GOT3 (cell line): ENCODE results near the gene KLF13.

Experiments used
- DNase-seq: peaks from one replicate; lab custom pipeline; 2025; ENCODE audit warnings: mixed read lengths; lab: John Stamatoyannopoulos, UW

The KLF13 gene

DNA sequence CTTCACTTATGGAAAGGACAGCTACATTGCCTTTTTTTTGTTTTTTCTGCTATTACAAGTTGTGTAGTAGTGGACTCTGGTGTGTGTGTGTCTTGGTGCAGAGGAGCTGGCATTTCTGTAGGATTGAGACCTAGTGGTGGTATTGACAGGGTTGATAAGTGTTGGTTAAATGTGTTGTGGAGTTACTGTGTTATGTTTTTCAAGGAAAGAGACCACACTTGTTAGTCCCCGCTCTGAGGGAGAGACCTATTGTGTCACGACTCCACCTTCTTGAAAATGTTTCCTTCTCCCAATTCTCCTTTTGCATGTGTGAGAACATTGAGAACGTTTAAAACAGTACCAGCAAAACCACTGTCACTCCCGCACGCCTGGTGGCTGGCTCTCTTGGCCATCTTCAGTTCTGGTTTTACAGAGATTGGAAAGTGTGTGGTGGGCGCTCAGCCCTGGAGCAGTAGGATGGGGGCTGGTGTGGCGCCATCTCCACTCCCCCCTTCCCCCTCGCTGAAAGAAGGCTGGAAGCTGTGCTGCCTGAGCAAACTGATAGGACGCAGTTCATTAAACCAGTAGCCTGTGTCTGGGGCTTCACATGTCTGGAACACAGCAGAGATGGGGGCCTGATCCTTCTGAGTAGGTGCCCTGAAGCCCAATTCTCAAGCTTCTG, 5.5 kb downstream of the KLF13 start:
- DNase-seq: no peak

DNA sequence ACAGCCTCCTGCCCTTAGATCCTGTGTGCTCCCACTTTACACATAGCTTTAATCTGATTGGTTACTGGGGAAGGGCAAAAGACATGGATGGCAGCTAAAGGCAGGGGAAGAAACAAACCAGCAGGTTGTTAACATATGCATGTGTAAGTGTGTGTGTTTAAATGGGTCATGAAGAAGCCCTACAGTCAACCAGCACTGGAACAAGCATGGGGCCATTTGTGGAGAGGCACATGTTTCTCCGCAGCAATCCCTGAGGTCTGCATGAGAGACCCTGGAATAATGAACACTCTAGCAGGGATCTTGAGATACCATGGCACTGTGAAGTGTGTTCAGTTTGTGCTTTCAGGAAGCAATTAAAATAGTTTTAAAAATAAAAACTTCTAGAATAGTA, 6.0 kb downstream of the KLF13 start:
- DNase-seq: no peak

DNA sequence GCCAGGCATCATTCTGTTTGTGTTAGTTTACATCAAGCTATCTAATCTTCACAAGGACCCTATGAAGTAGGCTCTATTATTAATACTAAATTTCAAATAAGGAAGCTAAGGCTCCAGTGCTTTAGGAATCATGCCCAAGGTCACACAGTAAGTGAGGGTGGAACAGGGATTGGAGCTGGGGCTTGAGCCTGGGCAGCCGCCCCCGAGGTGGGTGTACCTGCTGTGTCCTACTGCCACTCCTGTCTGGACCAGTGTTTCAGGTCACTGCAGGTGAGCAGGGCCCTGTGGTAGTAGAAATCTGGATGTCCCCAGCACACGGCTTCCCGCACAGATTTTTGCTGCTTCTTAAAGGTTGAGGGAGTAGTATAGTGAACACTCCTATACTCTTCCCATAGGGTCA, 6.5 kb downstream of the KLF13 start:
- no peak for DNase-seq

DNA sequence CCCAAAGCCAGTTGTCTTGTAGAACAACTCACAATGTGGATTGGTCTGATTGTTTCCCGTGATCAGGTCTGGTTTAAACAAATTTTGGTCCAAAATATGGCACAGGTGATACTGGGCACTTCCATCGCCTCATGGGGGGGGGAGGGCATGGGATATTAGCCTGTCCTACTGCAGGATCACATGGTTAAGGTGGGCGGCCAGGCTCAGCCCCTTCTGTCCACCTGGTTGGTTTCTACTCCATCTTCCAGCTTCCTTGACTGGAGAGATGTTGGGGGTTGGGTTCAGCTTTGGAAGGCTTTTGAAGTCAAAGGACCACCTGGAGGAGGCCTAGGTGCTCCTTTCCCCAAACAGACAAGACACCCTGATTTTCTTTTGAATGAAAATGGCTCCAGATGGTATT, 7.2 kb downstream of the KLF13 start:
- DNase-seq: no peak

DNA sequence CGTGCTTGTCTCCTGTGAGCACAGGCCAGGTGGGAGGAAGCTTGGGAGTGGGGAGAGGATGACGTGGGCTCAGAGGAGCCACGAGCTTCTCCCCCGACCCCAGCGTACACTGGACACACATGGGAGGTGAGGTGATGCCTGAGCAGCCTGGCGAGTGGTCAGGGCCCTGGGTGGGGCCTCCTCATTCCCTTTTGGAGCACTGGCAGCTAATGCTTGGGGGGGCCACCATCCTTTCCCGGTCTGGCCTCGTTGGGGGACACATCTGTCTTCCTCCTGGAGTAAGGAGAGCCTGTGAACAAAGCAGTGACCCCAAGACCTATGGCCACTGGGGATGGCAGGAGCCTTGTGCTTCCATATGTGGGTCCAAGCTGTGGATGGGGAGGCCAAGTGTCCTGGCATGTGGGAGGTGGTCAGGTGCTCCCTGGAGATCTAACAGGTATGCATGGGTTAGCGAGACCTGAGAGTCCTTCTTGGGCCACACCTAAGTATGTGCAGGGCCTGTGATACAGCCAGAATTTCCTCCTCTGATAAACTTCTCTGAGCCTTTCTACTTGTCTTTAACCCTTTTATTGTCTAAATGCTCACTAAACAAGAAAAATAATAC, 9.5 kb downstream of the KLF13 start:
- DNase-seq: no peak

DNA sequence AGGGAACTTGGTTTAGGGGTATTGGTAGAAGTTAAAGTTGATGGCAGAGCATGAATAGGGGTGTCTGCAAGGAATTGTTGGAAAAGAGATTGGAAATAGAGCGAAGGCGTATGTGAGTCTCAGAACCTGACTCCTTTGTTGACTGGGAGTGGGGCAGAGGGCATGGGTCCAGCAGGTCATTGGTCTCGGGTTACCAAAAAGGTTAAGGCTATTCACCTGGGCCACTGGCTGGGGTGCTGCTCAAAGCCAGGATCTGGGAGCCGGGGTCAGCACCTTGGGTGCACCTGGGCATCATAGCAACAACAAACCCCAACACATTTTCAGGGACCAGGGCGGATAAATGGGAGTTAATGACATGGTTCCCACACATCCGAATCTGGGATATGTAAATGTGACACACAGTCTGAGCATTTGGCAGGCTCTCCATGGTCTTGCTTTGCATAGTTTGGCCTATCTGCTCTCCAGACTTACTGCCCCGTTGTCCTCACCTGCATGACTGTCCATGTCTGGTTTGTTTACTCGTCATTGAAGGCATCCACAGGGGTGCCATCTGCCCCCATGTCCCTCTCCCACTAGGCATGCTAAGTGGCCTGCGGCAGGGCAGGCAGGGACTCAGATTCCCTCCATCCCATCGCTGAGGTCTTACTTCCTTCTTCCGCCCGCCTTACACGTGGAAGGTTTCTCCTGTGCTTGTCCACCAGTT, 10.1 kb downstream of the KLF13 start:
- no peak for DNase-seq

DNA sequence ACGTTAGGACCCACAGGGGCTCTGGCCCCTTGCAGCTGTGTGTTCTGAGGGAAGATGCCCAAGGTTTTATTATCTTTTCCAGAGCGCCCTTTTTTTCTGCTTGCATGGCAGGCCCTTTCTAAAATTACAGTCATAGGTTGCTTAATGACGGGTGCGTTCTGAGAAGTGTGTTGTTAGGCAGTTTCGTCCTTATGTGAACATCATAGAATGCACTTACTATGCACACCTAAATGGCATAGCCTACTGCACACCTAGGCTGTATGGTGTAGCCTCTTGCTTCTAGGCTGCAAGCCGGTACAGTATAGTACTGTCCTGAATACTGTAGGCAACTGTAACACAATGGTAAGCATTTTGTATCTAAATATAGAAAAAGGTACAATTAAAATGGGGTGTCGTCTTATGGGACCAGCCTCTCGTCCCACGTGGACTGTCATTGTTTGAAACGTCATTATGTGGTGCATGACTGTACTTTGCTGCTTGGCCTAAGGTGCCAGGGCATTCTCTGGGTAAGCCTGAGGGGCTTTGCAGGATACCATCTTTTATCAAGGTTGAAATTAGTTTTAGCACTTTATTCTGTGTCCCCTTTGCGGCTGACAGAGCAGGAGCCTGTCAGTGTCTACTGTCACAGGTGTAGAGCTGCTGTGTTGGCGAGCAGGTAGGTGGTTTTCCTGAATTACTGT, 10.9 kb downstream of the KLF13 start:
- DNase-seq: no peak

DNA sequence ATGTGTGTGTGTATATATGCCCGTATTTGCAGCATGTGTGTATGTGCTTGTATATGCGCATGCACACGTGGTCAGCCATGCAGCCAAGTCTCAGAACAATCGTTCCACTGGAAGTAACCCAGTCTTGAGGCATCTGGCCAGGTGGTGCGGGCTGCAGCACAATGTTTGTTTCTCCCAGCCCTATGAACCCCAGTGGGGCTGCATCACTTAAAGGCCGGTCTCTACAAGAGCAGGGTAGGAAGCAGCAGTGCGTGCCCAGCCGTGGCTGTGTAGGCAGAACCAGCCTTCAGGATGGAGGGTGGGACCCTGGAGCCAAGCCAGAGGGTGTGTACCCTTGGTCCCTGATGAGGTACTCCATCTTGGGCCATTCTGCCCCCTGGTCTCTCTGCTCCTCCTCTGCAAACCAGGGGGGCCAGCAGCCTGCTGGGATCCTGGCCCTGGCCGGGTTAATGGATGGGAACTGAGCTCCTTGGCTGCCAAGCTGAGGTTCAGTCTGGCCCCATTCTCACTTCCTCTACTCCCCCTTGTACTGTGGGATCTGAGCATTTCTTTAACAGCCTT, 11.8 kb downstream of the KLF13 start:
- DNase-seq: no peak

DNA sequence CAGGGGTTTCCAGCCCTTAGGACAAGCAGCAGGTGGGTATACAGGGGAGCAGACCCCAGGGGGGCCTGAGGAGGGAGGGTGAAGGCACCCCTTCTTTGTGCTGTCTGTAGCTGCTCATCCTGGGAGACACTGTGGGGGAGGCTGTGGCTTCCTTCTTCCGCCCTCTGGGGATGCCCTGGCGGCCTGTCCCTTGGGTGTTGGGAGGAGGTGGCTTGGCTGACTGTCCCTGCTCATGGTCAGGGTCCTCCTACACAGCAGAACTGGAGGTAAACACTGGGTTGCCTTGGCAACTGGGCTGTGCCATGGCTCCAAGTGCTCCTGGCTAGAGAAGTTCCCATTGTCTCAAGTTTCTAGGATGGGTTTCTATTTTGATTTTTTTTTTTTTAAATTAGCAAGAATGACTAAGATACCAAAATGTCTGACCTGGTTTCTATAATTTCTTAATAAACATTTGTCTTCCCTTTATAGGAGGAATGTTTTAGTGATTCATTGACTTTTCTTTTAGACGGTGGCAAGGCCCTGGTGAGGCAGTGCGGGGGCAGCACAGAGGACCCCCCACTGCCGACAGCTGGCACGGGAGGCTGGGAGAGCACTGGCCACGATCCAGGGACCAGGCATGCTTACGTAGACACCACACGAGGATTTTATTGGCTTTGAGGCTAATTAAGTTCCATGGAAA, 12.4 kb downstream of the KLF13 start:
- no peak for DNase-seq

DNA sequence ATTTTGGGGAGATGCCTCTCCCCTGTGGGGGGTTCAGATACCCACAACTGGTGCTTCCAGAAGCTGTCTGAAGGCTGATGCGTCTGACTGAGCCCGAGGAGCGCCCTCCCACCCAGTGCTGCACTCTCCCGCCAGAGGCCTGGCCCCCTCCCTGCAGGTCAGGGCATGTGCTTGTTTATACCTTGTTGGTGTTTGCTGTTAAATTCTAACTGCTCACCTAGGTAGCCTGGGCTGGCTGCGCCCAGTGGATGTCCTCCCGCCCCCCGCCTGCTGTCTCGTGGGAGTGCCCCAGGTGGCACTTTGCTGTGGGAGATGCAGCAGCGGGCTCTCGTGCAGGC, 12.9 kb downstream of the KLF13 start:
- DNase-seq: no peak

DNA sequence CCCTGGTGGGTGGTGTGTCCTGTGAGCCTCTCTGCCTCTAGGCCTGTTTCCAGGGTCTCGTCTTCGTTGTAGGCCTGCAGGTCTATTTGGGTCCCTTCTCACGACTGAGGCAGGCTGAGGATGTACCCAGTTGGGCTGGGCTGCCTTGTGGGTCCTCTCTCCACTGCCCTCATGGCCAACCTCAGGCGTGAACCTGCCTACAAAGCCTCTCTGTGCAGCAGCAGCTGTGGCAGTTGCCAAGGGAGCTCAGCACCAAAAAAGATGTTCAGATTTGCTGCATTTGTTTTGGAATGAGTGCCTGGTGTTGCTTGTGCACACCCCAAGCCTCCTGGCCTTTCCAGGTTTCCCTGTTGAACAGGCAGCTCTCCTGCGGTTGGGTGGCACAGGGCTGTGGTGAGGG, 13.4 kb downstream of the KLF13 start:
- no peak for DNase-seq

DNA sequence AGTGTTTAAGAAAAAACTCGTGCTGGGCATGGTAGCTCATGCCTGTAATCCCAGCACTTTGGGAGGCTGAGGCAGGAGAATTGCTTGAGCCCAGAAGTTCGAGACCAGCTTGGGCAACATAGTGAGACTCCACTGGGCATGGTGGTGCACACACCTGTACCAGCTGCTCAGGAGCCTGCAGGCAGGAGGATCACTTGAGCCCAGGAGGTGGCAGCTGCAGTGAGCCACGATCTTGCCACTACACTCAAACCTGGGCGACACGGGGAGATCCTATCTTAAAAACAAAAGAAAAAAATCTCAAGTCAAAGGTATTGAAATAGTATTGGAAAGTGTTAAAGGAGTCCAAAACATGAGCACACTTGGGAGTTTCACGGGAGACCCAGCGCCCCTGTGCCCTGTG, 14.0 kb downstream of the KLF13 start:
- no peak for DNase-seq

DNA sequence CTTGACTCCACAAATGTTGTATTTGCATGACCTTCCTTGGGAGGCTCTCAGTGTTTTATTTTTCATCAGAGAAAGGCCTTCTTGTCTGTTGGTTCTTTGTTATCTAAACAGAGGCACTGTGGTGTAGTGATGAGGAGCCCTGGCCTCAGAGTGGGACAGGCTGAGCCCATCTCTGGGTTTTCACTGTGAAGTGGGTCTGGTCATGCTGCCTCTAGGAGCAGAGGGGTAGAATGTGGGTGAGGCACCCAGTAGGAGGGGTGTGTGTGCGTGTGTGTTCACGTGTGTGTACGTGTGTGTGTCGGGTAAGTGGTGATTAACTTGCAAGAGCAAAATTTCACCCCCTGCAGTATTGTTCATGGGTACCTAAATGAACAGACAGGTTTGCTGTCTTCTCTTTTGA, 14.4 kb downstream of the KLF13 start:
- DNase-seq: no peak

DNA sequence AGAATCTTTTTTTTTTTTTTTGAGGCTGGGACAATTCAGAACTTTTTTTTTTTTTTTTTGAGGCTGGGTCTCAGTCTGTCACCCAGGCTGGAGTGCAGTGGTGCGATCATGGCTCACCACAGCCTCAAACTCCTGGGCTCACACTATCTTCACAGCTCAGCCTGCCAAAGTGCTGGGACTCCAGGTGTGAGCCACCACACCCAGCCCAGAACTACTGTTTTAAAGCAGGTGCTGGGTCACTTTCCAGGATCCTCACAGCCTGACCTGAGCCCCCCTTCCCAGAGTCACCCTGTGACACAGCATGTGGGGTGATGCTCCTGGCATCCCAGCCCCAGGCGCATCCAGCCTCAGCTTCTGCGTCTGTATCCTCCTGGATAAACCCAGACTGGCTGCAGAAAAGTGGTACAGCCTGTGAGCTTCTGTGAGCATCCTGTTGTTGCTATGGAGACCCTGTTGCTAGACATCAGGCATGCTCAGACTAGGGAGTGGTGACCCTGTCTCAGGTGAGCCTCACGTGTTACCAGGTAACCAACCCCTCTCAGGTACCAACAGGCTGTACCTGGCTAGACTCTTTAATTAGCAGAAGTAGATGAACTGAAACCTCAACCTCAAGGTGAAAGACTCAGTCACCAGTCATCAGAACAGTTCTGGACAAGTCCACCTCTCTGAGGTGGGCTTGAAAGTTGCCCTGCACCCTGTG, 15.0 kb downstream of the KLF13 start:
- DNase-seq: no peak

DNA sequence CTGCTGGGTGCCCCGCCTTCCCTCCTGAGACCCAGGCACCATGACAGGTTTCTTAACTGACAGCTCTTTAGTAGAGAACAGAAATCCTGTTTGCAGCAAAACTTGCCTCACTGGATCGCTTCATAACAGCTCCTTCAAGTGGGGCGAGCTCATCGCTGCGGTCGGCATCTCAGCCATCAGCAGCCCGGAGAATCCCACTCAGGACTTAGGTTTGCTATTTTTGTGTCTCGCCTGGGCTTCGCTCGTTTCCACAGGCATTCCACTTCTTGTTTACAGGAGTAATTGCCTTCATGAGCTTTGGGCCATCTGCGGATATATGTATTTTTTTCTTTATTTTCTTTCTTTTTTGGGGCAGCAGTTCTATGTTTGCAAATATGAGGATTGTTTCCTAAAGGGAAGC, 15.7 kb downstream of the KLF13 start:
- DNase-seq: no peak

DNA sequence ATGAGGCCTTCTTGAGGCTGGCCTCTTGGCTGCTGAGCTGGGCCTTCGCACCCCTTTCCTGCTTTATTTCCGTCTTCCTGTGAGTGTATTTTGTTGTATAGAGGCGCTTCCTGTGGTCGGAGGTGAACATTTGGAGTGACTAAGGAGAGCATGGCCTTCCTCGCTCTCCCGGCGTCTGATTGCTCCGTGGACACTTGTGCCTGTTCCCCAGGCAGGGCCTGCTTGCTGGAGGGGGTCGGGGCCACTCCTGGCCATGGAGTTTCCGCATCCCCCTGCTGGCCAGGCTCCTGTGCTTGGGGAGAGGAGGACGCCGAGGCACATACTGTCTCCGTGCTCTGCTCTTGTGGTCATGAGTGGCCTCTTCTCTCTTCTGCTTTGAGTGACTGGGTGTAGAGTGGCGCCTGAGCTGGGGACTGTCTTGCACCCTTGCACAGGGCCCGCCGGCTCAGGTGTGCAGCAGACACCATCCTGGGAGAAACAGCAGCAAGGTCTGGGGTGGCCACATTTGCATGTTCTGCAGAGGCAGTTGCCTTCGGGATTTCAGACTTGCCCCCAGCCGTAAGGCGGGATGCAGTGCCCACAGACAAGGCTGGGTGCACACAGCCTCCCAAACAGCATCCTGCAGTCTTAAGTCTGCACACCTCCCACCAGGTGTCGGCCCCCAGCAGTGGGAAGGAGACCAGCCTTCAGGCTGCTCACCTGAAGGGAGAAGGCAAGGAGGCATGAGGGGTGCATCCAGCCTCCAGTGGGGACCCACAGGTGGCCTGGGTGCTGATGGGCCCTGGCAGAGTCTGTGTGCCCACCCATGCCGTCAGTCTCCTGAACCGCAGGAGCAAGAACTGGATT, 16.4 kb downstream of the KLF13 start:
- DNase-seq: no peak

DNA sequence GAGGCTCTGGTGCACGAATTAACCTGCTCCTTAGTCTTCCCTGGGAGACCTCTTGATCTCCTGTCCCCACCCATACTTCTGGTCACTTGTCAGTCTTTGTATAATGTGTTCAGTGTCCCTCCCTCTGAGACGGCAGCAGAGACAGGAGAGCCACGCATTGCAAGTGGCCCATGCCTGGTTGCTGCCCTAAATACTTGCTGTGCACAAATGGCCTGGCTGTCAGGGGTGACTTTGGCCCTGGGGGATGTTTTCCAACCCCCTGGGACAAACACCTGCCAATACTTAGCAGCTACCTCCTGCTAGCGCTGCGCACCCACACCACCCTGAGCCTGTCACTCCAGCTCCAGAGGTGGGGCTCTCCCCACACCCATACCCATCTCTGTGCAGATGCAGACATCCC, 17.2 kb downstream of the KLF13 start:
- DNase-seq: no peak

DNA sequence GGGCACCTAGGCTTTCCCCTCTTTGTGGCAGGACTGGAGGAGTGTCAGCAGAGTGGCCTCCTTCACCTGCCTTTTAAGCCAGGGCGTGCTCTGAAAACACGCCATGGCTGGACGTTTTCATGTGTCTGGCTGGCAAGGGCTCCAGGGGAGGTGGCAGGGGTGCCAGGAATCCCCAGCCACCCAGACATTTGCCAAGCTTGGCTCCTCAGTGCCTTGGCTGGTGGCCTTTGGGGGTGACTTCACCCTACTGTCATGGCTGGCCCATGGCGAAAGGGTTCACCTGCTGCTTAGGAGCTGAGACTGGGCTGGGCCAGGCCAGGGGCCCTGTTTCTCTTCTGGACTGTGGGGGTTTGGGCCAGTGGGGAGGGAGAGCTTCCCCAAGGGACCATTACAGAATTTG, 17.6 kb downstream of the KLF13 start:
- no peak for DNase-seq

DNA sequence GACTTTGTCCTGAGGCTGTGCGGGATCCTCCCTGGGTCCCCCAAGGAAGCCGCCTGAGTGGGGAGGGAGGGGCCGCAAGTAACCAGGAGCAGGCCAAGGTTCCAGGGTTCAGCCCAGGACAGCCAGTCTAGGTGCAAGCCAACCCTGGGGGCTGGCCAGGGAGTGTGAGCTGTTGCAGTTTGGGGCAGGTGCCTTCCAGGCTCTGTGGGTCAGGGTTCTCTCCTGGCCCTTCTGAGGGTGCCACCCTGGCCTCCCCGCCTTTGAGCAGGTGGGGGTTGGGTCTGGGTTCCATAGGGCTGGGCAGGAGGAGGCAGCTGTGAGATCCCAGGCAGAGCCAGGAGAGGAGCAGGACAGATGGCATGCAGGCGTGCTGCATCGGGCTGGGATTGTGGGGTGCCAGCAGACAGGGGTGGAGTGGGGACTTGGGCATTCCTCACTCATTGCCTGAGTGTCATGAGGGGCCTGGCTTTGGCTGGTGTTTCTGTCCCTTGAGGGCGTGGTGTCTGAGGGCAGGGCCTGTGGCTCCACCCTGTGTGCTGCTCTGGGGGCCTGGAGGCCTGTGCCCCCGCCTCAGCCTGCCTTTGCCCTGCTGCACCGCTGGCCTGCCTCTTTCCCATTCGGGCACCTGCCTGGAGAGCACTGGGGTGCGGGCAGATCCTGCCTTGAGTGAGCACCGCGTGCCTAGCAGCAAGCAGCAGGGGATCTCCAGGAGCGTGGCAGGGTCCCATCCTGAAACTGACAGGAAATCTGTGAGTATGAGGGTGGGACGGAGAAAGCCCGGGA, 18.4 kb downstream of the KLF13 start:
- no peak for DNase-seq
